GM10248 (cell line): ENCODE data around the gene MAP3K4.

Experiments
- CTCF ChIA-PET: fragments of 300-600 bp; sonication (Branson Sonifier 250); formaldehyde crosslinking; extraction: SDS; loops from one replicate; lab custom pipeline; 2021; ENCODE audit warnings: antibody characterized with exemption; lab: Yijun Ruan, JAX
- POLR2A ChIA-PET: fragments of 350-650 bp; sonication (Branson Sonifier 250); formaldehyde crosslinking; extraction: SDS; loops from one replicate; lab custom pipeline; 2020; ENCODE audit warnings: antibody characterized with exemption; lab: Yijun Ruan, JAX
- DNase-seq: peaks from one replicate; pipeline ENCODE4 v3.0.0; 2012; ENCODE audit errors: extremely low spot score
- CTCF ChIP-seq: IDR thresholded peaks from 2 replicates; pipeline ENCODE4 v1.5.1; 2012; ENCODE audit warnings: mild to moderate bottlenecking, low read depth; ENCODE audit errors: extremely low read depth, missing control alignments, control extremely low read depth

The MAP3K4 gene

GRCh38 chr6:161066511-161066910 lies 74.9 kb downstream of the MAP3K4 start:
- POLR2A ChIA-PET, result no interaction called here

GRCh38 chr6:161067749-161068148 lies 76.2 kb downstream of the MAP3K4 start:
- DNase-seq, result no peak
- no peak for TF ChIP-seq CTCF
- CTCF ChIA-PET, result no interaction called here
- POLR2A ChIA-PET, result no interaction called here

More at GRCh38 chr6:161066511-161066910, 74.9 kb downstream of the MAP3K4 start:
- TF ChIP-seq CTCF, result no peak
- CTCF ChIA-PET, result interaction anchor here (1.3 kb wide), 2 partner anchors 15 to 31 kb away, joined by 3 to 6 read pairs; no protein-coding TSS in a partner anchor
- DNase-seq, result no peak

GRCh38 chr6:161068321-161068741 lies 76.8 kb downstream of the MAP3K4 start:
- POLR2A ChIA-PET, result no interaction called here
- CTCF ChIA-PET, result no interaction called here
- no peak for DNase-seq
- no peak for TF ChIP-seq CTCF

- no peak for TF ChIP-seq CTCF
- ChIA-PET CTCF (interaction anchor here (1.1 to 1.4 kb wide), 2 partner anchors 82 to 143 kb away, joined by 3 to 4 read pairs; no protein-coding TSS in a partner anchor), POLR2A (no interaction called here)
- no peak for DNase-seq
These were observed 82.4 kb downstream of the MAP3K4 start for GRCh38 chr6:161073930-161074329.

- TF ChIP-seq CTCF, result no peak
- no peak for DNase-seq
- POLR2A ChIA-PET, result no interaction called here
- CTCF ChIA-PET, result interaction anchor here (1.4 kb wide), 2 partner anchors 13 to 144 kb away, joined by 3 read pairs; no protein-coding TSS in a partner anchor
These were observed 83.0 kb downstream of the MAP3K4 start for GRCh38 chr6:161074496-161075121.

GRCh38 chr6:161076181-161076677 lies 84.7 kb downstream of the MAP3K4 start:
- POLR2A ChIA-PET, result no interaction called here
- no peak for DNase-seq
- CTCF ChIA-PET, result interaction anchor here (0.8 to 1.3 kb wide), 3 partner anchors 10 to 294 kb away, joined by 3 to 6 read pairs (median 4); no protein-coding TSS in a partner anchor
- TF ChIP-seq CTCF, result no peak
